MM.1S (cell line): Measurements from ENCODE around the gene MLANA.

Experiments used
- DNase-seq: peaks from one replicate; pipeline ENCODE4 v3.0.0-alpha.2; 2015
- H2AFZ ChIP-seq: fragments of 300-600 bp; sonication (generic); 2 replicates; pipeline ENCODE4 v1.6.0; 2016; ENCODE audit warnings: antibody characterized with exemption, low read length
- H3F3A ChIP-seq: fragments of 300-600 bp; sonication (generic); 2 replicates; pipeline ENCODE4 v1.6.1; 2016; ENCODE audit warnings: mild to moderate bottlenecking, antibody characterized with exemption, low read length, moderate library complexity, mixed read lengths; ENCODE audit not compliant: insufficient read depth
- H3K27ac ChIP-seq: fragments of 300-600 bp; sonication (generic); 2 replicates; pipeline ENCODE4 v1.5.1; 2016; ENCODE audit warnings: mild to moderate bottlenecking, low read length
- H3K27me3 ChIP-seq: fragments of 300-600 bp; sonication (generic); replicated peaks from 2 replicates; pipeline ENCODE4 v1.6.0; 2016; ENCODE audit warnings: low read length; ENCODE audit not compliant: insufficient read depth
- H3K36me3 ChIP-seq: fragments of 300-600 bp; sonication (generic); replicated peaks from 2 replicates; pipeline ENCODE4 v1.6.1; 2016; ENCODE audit warnings: mild to moderate bottlenecking, low read length, mixed read lengths; ENCODE audit not compliant: insufficient read depth
- H3K4me1 ChIP-seq: fragments of 300-600 bp; sonication (generic); 2 replicates; pipeline ENCODE4 v1.6.1; 2016; ENCODE audit warnings: low read length, mixed read lengths
- H3K4me2 ChIP-seq: fragments of 300-600 bp; sonication (generic); 2 replicates; pipeline ENCODE4 v1.6.0; 2016; ENCODE audit warnings: low read depth, low read length
- H3K4me3 ChIP-seq: fragments of 300-600 bp; sonication (generic); 2 replicates; pipeline ENCODE4 v1.5.1; 2016; ENCODE audit warnings: low read length, mixed read lengths
- H3K79me2 ChIP-seq: fragments of 300-600 bp; sonication (generic); 2 replicates; pipeline ENCODE4 v1.6.1; 2016; ENCODE audit warnings: mixed run types, low read length, mixed read lengths
- H3K9ac ChIP-seq: fragments of 300-600 bp; sonication (generic); 2 replicates; pipeline ENCODE4 v1.6.1; 2016; ENCODE audit warnings: low read length, mixed read lengths
- H3K9me2 ChIP-seq: fragments of 300-600 bp; sonication (generic); replicated peaks from 2 replicates; pipeline ENCODE4 v1.6.1; 2016; ENCODE audit warnings: mild to moderate bottlenecking, low read length, mixed read lengths; ENCODE audit not compliant: insufficient read depth
- H3K9me3 ChIP-seq: fragments of 300-600 bp; sonication (generic); replicated peaks from 2 replicates; pipeline ENCODE4 v1.6.1; 2016; ENCODE audit warnings: mild to moderate bottlenecking, low read length, mixed read lengths; ENCODE audit not compliant: insufficient read depth
- H4K20me1 ChIP-seq: fragments of 300-600 bp; sonication (generic); 2 replicates; pipeline ENCODE4 v1.6.1; 2016; ENCODE audit warnings: mild to moderate bottlenecking, low read length, moderate library complexity, mixed read lengths; ENCODE audit not compliant: insufficient read depth
- EZH2 ChIP-seq: fragments of 300-600 bp; sonication (generic); optimal IDR thresholded peaks from 2 replicates; pipeline ENCODE3; 2017; ENCODE audit warnings: low read depth, mild to moderate bottlenecking, antibody characterized with exemption, low read length, mixed read lengths
- EZH2phosphoT487 ChIP-seq: fragments of 300-600 bp; sonication (generic); IDR thresholded peaks from 2 replicates; pipeline ENCODE4 v1.6.1; 2018; ENCODE audit warnings: antibody characterized with exemption, low read length
- TF ChIP-seq, protein P1 (sequence below): fragments of 300-600 bp; sonication (generic); IDR thresholded peaks from 2 replicates; pipeline ENCODE4 v1.5.1; 2016; ENCODE audit warnings: antibody characterized with exemption, low read length, mixed read lengths

Gene MLANA

DNA sequence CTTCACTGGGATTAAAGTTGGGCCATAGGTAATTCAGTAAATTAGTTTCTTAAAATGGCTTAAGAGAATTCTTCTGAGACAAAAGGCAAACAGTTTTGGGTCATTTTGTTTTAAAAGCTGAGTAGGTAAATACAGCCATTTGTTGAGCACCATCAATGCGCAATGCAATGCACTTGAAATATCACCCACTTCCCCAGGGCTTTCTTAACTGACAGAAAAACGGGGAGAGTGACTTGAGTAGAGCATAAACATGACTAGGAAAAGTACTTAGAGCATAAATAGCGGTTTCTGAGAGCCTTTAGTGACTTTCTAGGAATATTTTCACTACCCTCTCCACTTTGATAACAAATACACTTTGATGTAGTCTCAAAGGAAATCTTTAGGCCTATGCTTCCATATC lies 27.2 kb downstream of the MLANA start:
- Histone ChIP-seq H3K4me3 (no peak overlapping the region), H3K36me3 (no peaks in the 10 kb centered on the region), H3F3A (no peaks in the 10 kb centered on the region), H3K4me1 (no peaks in the 10 kb centered on the region), H3K79me2 (no peaks in the 10 kb centered on the region), H3K27me3 (no peaks in the 10 kb centered on the region), H3K4me2 (no peak overlapping the region), H4K20me1 (no peaks in the 10 kb centered on the region), H3K9me3 (no peaks in the 10 kb centered on the region), H3K9ac (no peak overlapping the region), H3K27ac (no peak overlapping the region), H2AFZ (no peak overlapping the region), H3K9me2 (no peaks in the 10 kb centered on the region)
- TF ChIP-seq, protein P1, sequence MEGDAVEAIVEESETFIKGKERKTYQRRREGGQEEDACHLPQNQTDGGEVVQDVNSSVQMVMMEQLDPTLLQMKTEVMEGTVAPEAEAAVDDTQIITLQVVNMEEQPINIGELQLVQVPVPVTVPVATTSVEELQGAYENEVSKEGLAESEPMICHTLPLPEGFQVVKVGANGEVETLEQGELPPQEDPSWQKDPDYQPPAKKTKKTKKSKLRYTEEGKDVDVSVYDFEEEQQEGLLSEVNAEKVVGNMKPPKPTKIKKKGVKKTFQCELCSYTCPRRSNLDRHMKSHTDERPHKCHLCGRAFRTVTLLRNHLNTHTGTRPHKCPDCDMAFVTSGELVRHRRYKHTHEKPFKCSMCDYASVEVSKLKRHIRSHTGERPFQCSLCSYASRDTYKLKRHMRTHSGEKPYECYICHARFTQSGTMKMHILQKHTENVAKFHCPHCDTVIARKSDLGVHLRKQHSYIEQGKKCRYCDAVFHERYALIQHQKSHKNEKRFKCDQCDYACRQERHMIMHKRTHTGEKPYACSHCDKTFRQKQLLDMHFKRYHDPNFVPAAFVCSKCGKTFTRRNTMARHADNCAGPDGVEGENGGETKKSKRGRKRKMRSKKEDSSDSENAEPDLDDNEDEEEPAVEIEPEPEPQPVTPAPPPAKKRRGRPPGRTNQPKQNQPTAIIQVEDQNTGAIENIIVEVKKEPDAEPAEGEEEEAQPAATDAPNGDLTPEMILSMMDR: no peak
- TF ChIP-seq EZH2: no peak
- no peak for TF ChIP-seq EZH2phosphoT487
- no peak for DNase-seq

DNA sequence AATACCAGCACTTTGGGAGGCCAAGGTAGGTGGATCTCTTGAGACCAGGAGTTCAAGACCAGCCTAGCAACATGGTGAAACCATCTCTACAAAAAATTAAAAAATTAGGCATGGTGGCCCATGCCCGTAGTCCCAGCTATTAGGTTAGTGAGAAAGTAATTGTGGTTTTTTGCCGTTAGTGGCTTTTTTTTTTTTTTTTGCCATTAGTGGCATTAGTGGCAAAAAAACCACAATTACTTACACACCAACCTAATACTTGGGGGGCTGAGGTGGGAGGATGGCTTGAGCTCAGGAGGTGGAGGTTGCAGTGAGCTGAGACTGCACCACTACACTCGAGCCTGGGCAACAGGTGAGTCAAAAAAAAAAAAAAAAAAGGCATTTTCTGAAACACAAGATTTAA lies 27.8 kb downstream of the MLANA start:
- no peaks in the 10 kb centered on the region for H3K27me3 ChIP-seq
- no peaks in the 10 kb centered on the region for H3K9me2 ChIP-seq
- no peaks in the 10 kb centered on the region for H3K79me2 ChIP-seq
- H3K27ac ChIP-seq: no peak overlapping the region
- TF ChIP-seq EZH2phosphoT487: no peak
- no peak for TF ChIP-seq EZH2
- TF ChIP-seq, protein P1: no peak
- H3K36me3 ChIP-seq: no peaks in the 10 kb centered on the region
- H3K9ac ChIP-seq: no peak overlapping the region
- H4K20me1 ChIP-seq: no peaks in the 10 kb centered on the region
- no peak overlapping the region for H3K4me2 ChIP-seq
- H3F3A ChIP-seq: no peaks in the 10 kb centered on the region
- H3K4me3 ChIP-seq: no peak overlapping the region
- no peaks in the 10 kb centered on the region for H3K4me1 ChIP-seq
- no peak overlapping the region for H2AFZ ChIP-seq
- H3K9me3 ChIP-seq: no peaks in the 10 kb centered on the region
- no peak for DNase-seq

DNA sequence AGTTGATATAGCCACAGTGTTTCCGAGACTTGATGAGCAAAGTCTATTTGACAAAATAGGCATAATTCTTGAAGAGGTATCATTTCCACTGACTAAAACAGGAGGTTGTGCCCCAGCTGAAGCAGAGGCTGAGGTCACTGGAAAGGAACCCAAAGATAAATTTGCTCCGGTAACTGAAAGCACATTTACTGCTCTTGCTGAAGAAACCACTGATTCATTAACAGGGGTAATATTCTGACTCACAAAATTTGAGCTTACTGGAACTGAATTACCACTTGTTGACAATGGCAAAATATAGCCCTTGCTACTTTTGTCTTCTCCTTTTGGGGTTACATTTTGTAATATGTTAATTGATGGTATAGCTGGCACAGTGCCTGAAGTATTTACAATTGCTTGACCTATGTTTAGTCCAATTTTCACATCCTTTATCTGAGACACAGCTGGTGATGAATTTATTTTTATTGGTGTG lies 30.2 kb downstream of the MLANA start:
- Histone ChIP-seq H3K9me3 (no peaks in the 10 kb centered on the region), H4K20me1 (no peaks in the 10 kb centered on the region)

More for the DNA sequence above, 30.2 kb downstream of the MLANA start:
- H3K27me3 ChIP-seq: no peaks in the 10 kb centered on the region
- TF ChIP-seq EZH2phosphoT487 (no peak), EZH2 (no peak)
- TF ChIP-seq, protein P1: no peak
- H3F3A ChIP-seq: no peaks in the 10 kb centered on the region
- no peaks in the 10 kb centered on the region for H3K79me2 ChIP-seq
- H3K9me2 ChIP-seq: no peaks in the 10 kb centered on the region
- no peak overlapping the region for H3K4me3 ChIP-seq
- no peaks in the 10 kb centered on the region for H3K36me3 ChIP-seq
- H3K27ac ChIP-seq: no peak overlapping the region
- no peak for DNase-seq
- H3K9ac ChIP-seq: no peak overlapping the region
- no peaks in the 10 kb centered on the region for H3K4me1 ChIP-seq
- H3K4me2 ChIP-seq: no peak overlapping the region
- H2AFZ ChIP-seq: no peak overlapping the region
